Neural cell (in vitro differentiated cells): ENCODE measurements around the gene CUEDC1. TPM values are rescaled to one million over a fixed set of nuclear protein-coding genes. Genes with fewer than 3 reads are reported as not detected.

Source experiments
- H2AFZ ChIP-seq: fragments of 200-600, 300-800 bp; sonication (generic), shearing (Covaris generic); 2 replicates; pipeline ENCODE4 v1.6.0; 2014; ENCODE audit warnings: low read depth, mild to moderate bottlenecking, antibody characterized with exemption, low read length, moderate library complexity
- H3F3A ChIP-seq: fragments of 200-600 bp; shearing (Covaris generic); 2 replicates; pipeline ENCODE4 v1.6.1; 2016; ENCODE audit warnings: mild to moderate bottlenecking, moderate library complexity, mixed read lengths, antibody characterized with exemption, low read length; ENCODE audit not compliant: insufficient read depth, poor library complexity, severe bottlenecking
- H3K27ac ChIP-seq: fragments of 200-600, 300-800 bp; sonication (generic), shearing (Covaris generic); 2 replicates; pipeline ENCODE4 v1.5.1; 2014; ENCODE audit warnings: mild to moderate bottlenecking, low read length, moderate library complexity
- H3K27me3 ChIP-seq: fragments of 300-800, 200-600 bp; sonication (generic), shearing (Covaris generic); 2 replicates; pipeline ENCODE4 v1.6.0; 2014; ENCODE audit warnings: mild to moderate bottlenecking, low read depth, low read length, moderate library complexity; ENCODE audit not compliant: insufficient read depth
- H3K36me3 ChIP-seq: fragments of 300-800, 200-600 bp; sonication (generic), shearing (Covaris generic); 2 replicates; pipeline ENCODE4 v1.5.1; 2014; ENCODE audit warnings: mild to moderate bottlenecking, antibody characterized with exemption, low read length, moderate library complexity; ENCODE audit not compliant: insufficient read depth
- H3K4me2 ChIP-seq: fragments of 300-800, 200-600 bp; sonication (generic), shearing (Covaris generic); 2 replicates; pipeline ENCODE4 v1.6.0; 2014; ENCODE audit warnings: mild to moderate bottlenecking, low read length
- H3K4me3 ChIP-seq: fragments of 300-800, 200-600 bp; sonication (generic), shearing (Covaris generic); 2 replicates; pipeline ENCODE4 v1.5.1; 2014; ENCODE audit warnings: mild to moderate bottlenecking, low read length, moderate library complexity
- H3K79me2 ChIP-seq: fragments of 200-600 bp; shearing (Covaris generic); replicated peaks from 2 replicates; pipeline ENCODE4 v1.6.0; 2014; ENCODE audit warnings: mild to moderate bottlenecking, low read length, moderate library complexity; ENCODE audit not compliant: insufficient read depth
- H3K9ac ChIP-seq: fragments of 300-800, 200-600 bp; sonication (generic), shearing (Covaris generic); 2 replicates; pipeline ENCODE4 v1.6.1; 2016; ENCODE audit warnings: mild to moderate bottlenecking, low read length, mixed read lengths
- H3K9me2 ChIP-seq: fragments of 200-600 bp; shearing (Covaris generic); 2 replicates; pipeline ENCODE4 v1.6.1; 2016; ENCODE audit warnings: mild to moderate bottlenecking, low read length, mixed read lengths; ENCODE audit not compliant: insufficient read depth
- H3K9me3 ChIP-seq: fragments of 200-600, 300-800 bp; sonication (generic), shearing (Covaris generic); 2 replicates; pipeline ENCODE4 v1.6.1; 2016; ENCODE audit warnings: mild to moderate bottlenecking, mixed run types, low read length, moderate library complexity, mixed read lengths
- H4K20me1 ChIP-seq: fragments of 200-600 bp; shearing (Covaris generic); 2 replicates; pipeline ENCODE4 v1.6.1; 2016; ENCODE audit warnings: mild to moderate bottlenecking, mixed run types; ENCODE audit not compliant: insufficient read depth
- CTCF ChIP-seq: fragments of 450-650 bp; IDR thresholded peaks from 2 replicates; pipeline ENCODE4 v1.5.1; 2014; ENCODE audit warnings: antibody characterized with exemption, mild to moderate bottlenecking, moderate library complexity; ENCODE audit not compliant: poor library complexity, severe bottlenecking
- EP300 ChIP-seq: fragments of 450-650 bp; conservative IDR thresholded peaks from 2 replicates; pipeline ENCODE4 v1.6.1; 2014; ENCODE audit warnings: antibody characterized with exemption, mild to moderate bottlenecking, moderate library complexity; ENCODE audit not compliant: poor library complexity, severe bottlenecking
- EZH2 ChIP-seq: fragments of 200-600, 300-800 bp; shearing (Covaris generic), sonication (generic); IDR thresholded peaks from 2 replicates; pipeline ENCODE4 v1.6.1; 2014; ENCODE audit warnings: antibody characterized with exemption, low read length, borderline replicate concordance, mild to moderate bottlenecking; ENCODE audit not compliant: insufficient read depth, poor library complexity, severe bottlenecking
- MXI1 ChIP-seq: fragments of 450-650 bp; conservative IDR thresholded peaks from 2 replicates; pipeline ENCODE4 v1.6.1; 2014; ENCODE audit warnings: antibody characterized with exemption, mild to moderate bottlenecking; ENCODE audit not compliant: poor library complexity, severe bottlenecking
- POLR2AphosphoS5 ChIP-seq: IDR thresholded peaks from 2 replicates; pipeline ENCODE4 v1.6.1; 2012
- RAD21 ChIP-seq: fragments of 450-650 bp; conservative IDR thresholded peaks from 2 replicates; pipeline ENCODE4 v1.6.1; 2014; ENCODE audit warnings: antibody characterized with exemption, mild to moderate bottlenecking, moderate library complexity
- REST ChIP-seq: IDR thresholded peaks from 2 replicates; pipeline ENCODE4 v1.6.1; 2012; ENCODE audit warnings: borderline replicate concordance
- SMC3 ChIP-seq: fragments of 450-650 bp; conservative IDR thresholded peaks from 2 replicates; pipeline ENCODE4 v1.6.1; 2014; ENCODE audit warnings: antibody characterized with exemption, mild to moderate bottlenecking, moderate library complexity; ENCODE audit not compliant: poor library complexity
- TAF1 ChIP-seq: IDR thresholded peaks from 2 replicates; pipeline ENCODE4 v1.6.1; 2012; ENCODE audit warnings: low read depth
- polyA plus RNA-seq: library from polyadenylated mRNA; depleted of rRNA; stranded (reverse); fragments of >200 nt; gene quantifications from 2 replicates; pipeline ENCODE4 v1.2.3, GENCODE V29; 2014

Gene CUEDC1
- polyA plus RNA-seq, 1 donor from 2014 or later: 27.0 TPM

GRCh38 chr17:57902117-57902799 lies 53.0 kb downstream of the CUEDC1 start:
- Histone ChIP-seq H3K27me3 (no peaks in the 10 kb centered on the region), H3K9ac (no peak overlapping the region), H4K20me1 (no peaks in the 10 kb centered on the region), H3K79me2 (no peaks in the 10 kb centered on the region), H3K27ac (no peak overlapping the region), H3K9me2 (no peaks in the 10 kb centered on the region), H2AFZ (no peak overlapping the region), H3K4me3 (no peak overlapping the region), H3K4me2 (no peak overlapping the region), H3K9me3 (no peaks in the 10 kb centered on the region), H3F3A (no peaks in the 10 kb centered on the region), H3K36me3 (no peaks in the 10 kb centered on the region)
- TF ChIP-seq CTCF: no peak
- TF ChIP-seq TAF1: no peak
- no peak for TF ChIP-seq POLR2AphosphoS5
- no peak for TF ChIP-seq EZH2
- no peak for TF ChIP-seq MXI1
- TF ChIP-seq EP300: no peak
- TF ChIP-seq RAD21: no peak
- no peak for TF ChIP-seq REST
- no peak for TF ChIP-seq SMC3

GRCh38 chr17:57900991-57901743 lies 54.0 kb downstream of the CUEDC1 start:
- H3F3A ChIP-seq: no peaks in the 10 kb centered on the region
- no peaks in the 10 kb centered on the region for H3K79me2 ChIP-seq
- H3K4me3 ChIP-seq: no peak overlapping the region
- TF ChIP-seq SMC3 (no peak), CTCF (no peak), POLR2AphosphoS5 (no peak), MXI1 (no peak), REST (no peak), RAD21 (no peak), EP300 (no peak), EZH2 (no peak), TAF1 (no peak)
- H3K9me3 ChIP-seq: no peaks in the 10 kb centered on the region
- no peaks in the 10 kb centered on the region for H3K36me3 ChIP-seq
- no peak overlapping the region for H2AFZ ChIP-seq
- no peaks in the 10 kb centered on the region for H4K20me1 ChIP-seq
- H3K27me3 ChIP-seq: no peaks in the 10 kb centered on the region
- H3K9me2 ChIP-seq: no peaks in the 10 kb centered on the region
- H3K9ac ChIP-seq: no peak overlapping the region
- no peak overlapping the region for H3K4me2 ChIP-seq
- no peak overlapping the region for H3K27ac ChIP-seq
